ENCODE measurements around the gene EVC. TPM values are rescaled to one million over a fixed set of nuclear protein-coding genes. Genes with fewer than 3 reads are reported as not detected.
"Not testable (repeated sequence)": the region's sequence is repeated elsewhere in the genome, so short reads cannot be mapped to it uniquely, and the experiment has no call there.

Gene EVC
- total RNA-seq, 2 experiments from 2014 or later = 0.70 to 1.5 TPM

- Histone ChIP-seq H3K36me3 (ENCODE audit: insufficient read depth, low read length) (no peaks in the 10 kb centered on the region), H3K27me3 (ENCODE audit: control insufficient read depth in 1 of 2, insufficient read depth in 2 of 2, low read length in 2 of 2) (no peaks in the 10 kb centered on the region), H3K27ac (ENCODE audit: low read depth in 1 of 2, low read length in 2 of 2) (no peak overlapping the region), H3K9me3 (ENCODE audit: control insufficient read depth in 1 of 2, insufficient read depth in 1 of 2, low read length in 2 of 2) (peaks cover 0 to 10% of the 10 kb centered on the region in 2 experiments), H3K4me1 (ENCODE audit: insufficient read depth, low read length) (no peaks in the 10 kb centered on the region), H3K4me3 (ENCODE audit: low read length) (no peak overlapping the region)
- Mint-ChIP-seq H3K9me3 (peaks cover 3% of the 10 kb centered on the region), H3K4me1 (ENCODE audit: low read depth) (no peaks in the 10 kb centered on the region), H3K27me3 (peaks cover 8% of the 10 kb centered on the region), H3K4me3 (no peak overlapping the region), H3K27ac (no peak overlapping the region), H3K36me3 (ENCODE audit: low read depth) (no peaks in the 10 kb centered on the region)
- intact Hi-C loops (cut with DNase I, micrococcal nuclease) = no loop called here
- POLR2A ChIA-PET = no interaction called here
- ATAC-seq (ENCODE audit: poor library complexity) (no peak), DNase-seq (no peak)
- TF ChIP-seq CTCF (IDR thresholded peaks at IDR 0.05) = no peak
- CTCF ChIA-PET = no interaction called here
These were observed 10.9 kb downstream of the EVC start for GRCh38 chr4:5721923-5722322.

DNA sequence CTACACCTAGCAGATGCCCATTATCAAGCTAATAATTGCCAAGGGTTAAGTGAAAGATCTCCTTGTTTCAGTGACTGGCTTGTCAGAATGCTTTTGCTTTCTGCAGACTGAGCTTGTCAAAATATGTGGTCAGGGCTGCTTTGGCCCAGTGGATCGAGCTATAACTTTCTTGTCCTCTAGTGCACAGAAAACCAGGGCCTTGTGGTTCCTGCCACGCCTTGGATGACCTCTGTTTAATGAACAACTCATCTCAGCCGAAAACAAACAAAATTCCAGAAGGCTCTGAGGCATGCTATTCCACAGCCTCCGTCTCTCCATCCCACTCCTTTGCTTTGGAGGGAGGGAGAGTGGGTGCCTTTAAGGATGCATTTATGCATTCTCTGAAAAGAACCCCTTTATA is 11.3 kb downstream of the EVC start:
- intact Hi-C loops (cut with DNase I, micrococcal nuclease) = no loop called here
- CTCF ChIA-PET = no interaction called here
- H3K27me3 Mint-ChIP-seq = peaks cover 8% of the 10 kb centered on the region
- ATAC-seq (ENCODE audit: poor library complexity) = no peak
- H3K4me3 Mint-ChIP-seq = no peak overlapping the region
- no peak for DNase-seq
- H3K4me1 Mint-ChIP-seq (ENCODE audit: low read depth) = no peaks in the 10 kb centered on the region
- POLR2A ChIA-PET = no interaction called here
- Histone ChIP-seq H3K36me3 (ENCODE audit: insufficient read depth, low read length) (no peaks in the 10 kb centered on the region), H3K9me3 (ENCODE audit: control insufficient read depth in 1 of 2, insufficient read depth in 1 of 2, low read length in 2 of 2) (peaks cover 0 to 10% of the 10 kb centered on the region in 2 experiments), H3K4me3 (ENCODE audit: low read length) (no peak overlapping the region), H3K27me3 (ENCODE audit: control insufficient read depth in 1 of 2, insufficient read depth in 2 of 2, low read length in 2 of 2) (no peaks in the 10 kb centered on the region), H3K4me1 (ENCODE audit: insufficient read depth, low read length) (no peaks in the 10 kb centered on the region), H3K27ac (ENCODE audit: low read depth in 1 of 2, low read length in 2 of 2) (no peak overlapping the region)
- TF ChIP-seq CTCF (IDR thresholded peaks at IDR 0.05) = no peak
- no peaks in the 10 kb centered on the region for H3K36me3 Mint-ChIP-seq (ENCODE audit: low read depth)
- no peak overlapping the region for H3K27ac Mint-ChIP-seq
- H3K9me3 Mint-ChIP-seq = peaks cover 3% of the 10 kb centered on the region

- ATAC-seq (ENCODE audit: poor library complexity) (no peak), DNase-seq (no peak)
- H3K4me1 ChIP-seq (ENCODE audit: insufficient read depth, low read length) = no peaks in the 10 kb centered on the region
- H3K9me3 Mint-ChIP-seq = no peaks in the 10 kb centered on the region
- no peak overlapping the region for H3K4me3 ChIP-seq (ENCODE audit: low read length)
- H3K4me1 Mint-ChIP-seq (ENCODE audit: low read depth) = no peaks in the 10 kb centered on the region
- H3K9me3 ChIP-seq (ENCODE audit: control insufficient read depth in 1 of 2, insufficient read depth in 1 of 2, low read length in 2 of 2) = peaks cover 0 to 5% of the 10 kb centered on the region in 2 experiments
- no peak overlapping the region for H3K4me3 Mint-ChIP-seq
- intact Hi-C loops (cut with DNase I, micrococcal nuclease) = no loop called here
- CTCF ChIA-PET = no interaction called here
- no peak overlapping the region for H3K27ac Mint-ChIP-seq
- H3K27me3 Mint-ChIP-seq = peaks cover 5% of the 10 kb centered on the region
- no peak for TF ChIP-seq CTCF (IDR thresholded peaks at IDR 0.05)
- H3K36me3 ChIP-seq (ENCODE audit: insufficient read depth, low read length) = no peaks in the 10 kb centered on the region
- H3K36me3 Mint-ChIP-seq (ENCODE audit: low read depth) = no peaks in the 10 kb centered on the region
- H3K27me3 ChIP-seq (ENCODE audit: control insufficient read depth in 1 of 2, insufficient read depth in 2 of 2, low read length in 2 of 2) = no peaks in the 10 kb centered on the region
- POLR2A ChIA-PET = no interaction called here
- no peak overlapping the region for H3K27ac ChIP-seq (ENCODE audit: low read depth in 1 of 2, low read length in 2 of 2)
These were observed 13.4 kb downstream of the EVC start for GRCh38 chr4:5724377-5724776.

DNA sequence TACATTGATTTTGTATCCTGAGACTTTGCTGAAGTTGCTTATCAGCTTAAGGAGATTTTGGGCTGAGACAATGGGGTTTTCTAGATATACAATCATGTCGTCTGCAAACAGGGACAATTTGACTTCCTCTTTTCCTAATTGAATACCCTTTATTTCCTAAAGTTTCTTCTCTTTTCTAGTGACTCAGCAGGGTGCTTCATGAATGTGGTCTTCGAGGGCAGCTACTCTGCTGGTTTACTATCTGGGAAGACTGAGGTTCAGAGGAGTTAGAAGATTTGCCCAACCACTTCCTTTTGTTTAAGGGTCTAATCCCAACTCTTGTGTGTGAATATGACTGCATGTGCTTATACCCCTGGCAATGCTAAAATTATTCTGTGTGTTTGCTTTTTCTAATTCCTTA is 17.4 kb downstream of the EVC start:
- CTCF ChIA-PET, POLR2A ChIA-PET, H3K27ac Mint-ChIP-seq: not testable (repeated sequence)

More for the DNA sequence above, 17.4 kb downstream of the EVC start:
- H3K27me3 ChIP-seq (ENCODE audit: control insufficient read depth in 1 of 2, insufficient read depth in 2 of 2, low read length in 2 of 2); H3K4me3 Mint-ChIP-seq; H3K36me3 Mint-ChIP-seq (ENCODE audit: low read depth); ATAC-seq (ENCODE audit: poor library complexity); intact Hi-C loops (cut with DNase I, micrococcal nuclease); H3K4me3 ChIP-seq (ENCODE audit: low read length); H3K4me1 ChIP-seq (ENCODE audit: insufficient read depth, low read length); DNase-seq; H3K27ac ChIP-seq (ENCODE audit: low read depth in 1 of 2, low read length in 2 of 2); H3K4me1 Mint-ChIP-seq (ENCODE audit: low read depth); H3K36me3 ChIP-seq (ENCODE audit: insufficient read depth, low read length); H3K9me3 Mint-ChIP-seq; H3K27me3 Mint-ChIP-seq: not testable (repeated sequence)
- peaks cover 0 to 17% of the 10 kb centered on the region in 2 experiments for H3K9me3 ChIP-seq (ENCODE audit: control insufficient read depth in 1 of 2, insufficient read depth in 1 of 2, low read length in 2 of 2)
